NCI-H1105 (cell line): Measurements from ENCODE around the gene MRPL21.

Experiments
- DNase-seq: peaks from one replicate; lab custom pipeline; 2025; lab: John Stamatoyannopoulos, UW

The MRPL21 gene

DNA sequence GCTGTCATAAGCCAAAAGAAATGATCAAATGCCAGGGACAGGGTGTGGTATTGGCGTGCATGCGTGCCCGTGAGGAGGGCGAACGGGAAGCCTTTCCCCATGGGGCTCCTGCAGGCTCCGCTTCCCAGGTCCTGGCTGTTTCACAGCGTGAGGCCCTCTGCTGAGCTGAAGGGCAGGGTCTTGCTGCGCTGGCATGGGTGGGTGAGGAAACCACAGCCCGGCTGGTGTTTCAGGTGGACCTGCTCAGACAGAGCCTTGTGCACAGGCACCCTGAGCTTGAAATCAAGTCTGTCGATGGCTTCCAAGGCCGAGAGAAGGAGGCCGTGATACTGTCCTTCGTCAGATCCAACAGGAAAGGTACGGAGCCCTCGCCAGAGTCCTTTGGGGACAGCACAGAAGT is 31.4 kb upstream of the MRPL21 start:
- DNase-seq: no peak

DNA sequence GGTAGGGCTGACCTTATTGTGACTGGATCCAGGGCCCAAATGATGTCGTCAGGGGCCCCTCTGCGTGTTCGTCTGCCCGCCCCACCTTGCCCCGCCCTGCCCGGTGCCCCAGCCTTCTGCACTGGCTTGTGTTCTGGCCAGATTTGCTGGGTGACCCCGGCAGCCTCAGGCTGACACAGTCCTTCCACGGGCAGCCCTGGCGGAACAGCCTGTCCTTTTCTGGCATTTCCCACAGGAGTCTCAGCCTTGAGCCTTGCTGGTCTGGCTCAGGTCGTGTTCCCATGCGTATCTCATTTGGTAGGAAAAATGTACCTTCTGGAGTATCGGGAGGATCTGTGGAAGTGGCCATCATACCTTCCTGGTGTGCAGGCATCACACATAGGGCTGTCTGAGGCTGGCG is 31.0 kb upstream of the MRPL21 start:
- no peak for DNase-seq

DNA sequence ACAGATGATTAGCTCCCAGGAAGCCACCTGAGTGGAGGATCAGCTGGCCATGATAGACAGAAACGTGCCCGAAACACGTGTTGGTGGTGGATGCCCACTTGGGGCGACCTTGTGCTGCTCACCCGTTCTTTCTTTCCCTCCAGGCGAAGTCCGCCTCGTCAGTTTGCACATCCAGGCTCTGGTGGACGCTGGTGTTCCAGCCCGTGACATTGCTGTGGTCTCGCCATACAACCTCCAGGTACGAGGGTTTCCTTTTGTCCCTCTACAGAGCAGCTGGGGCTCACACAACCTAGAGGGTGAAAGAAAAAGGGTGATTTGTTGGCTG is 30.7 kb upstream of the MRPL21 start:
- no peak for DNase-seq

DNA sequence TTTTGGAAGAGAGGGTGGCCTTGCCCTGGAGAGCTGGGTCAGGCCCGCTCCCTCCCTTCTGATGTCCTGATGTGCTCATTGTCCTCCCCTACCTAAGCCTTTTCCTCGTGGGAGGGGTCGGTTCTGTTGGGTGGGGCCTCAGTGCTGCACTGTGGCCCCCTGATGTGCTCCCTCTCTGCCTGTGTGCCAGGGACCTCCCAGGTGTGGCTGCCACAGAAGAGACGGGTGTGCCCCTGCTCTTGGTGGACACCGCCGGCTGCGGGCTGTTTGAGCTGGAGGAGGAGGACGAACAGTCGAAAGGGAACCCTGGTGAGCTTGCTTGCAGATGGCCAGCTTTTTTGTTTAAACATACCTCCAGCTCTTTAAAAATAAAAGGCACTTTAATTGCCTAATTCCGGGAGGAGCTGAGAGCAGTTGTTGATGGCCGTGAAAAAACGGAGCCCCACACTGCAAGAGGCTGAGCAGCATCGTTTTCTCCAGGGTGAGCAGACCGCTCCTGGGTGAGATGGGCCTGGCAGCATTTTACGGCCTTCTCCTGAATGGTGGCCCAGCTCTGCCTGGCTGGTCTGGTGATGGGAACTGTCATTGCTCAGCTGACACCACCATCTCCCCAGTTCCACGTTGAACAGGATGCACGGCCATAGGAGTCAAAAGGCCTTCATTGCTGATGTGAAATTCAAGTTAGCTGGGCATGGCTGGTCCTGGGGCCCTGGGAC is 30.1 kb upstream of the MRPL21 start:
- no peak for DNase-seq

DNA sequence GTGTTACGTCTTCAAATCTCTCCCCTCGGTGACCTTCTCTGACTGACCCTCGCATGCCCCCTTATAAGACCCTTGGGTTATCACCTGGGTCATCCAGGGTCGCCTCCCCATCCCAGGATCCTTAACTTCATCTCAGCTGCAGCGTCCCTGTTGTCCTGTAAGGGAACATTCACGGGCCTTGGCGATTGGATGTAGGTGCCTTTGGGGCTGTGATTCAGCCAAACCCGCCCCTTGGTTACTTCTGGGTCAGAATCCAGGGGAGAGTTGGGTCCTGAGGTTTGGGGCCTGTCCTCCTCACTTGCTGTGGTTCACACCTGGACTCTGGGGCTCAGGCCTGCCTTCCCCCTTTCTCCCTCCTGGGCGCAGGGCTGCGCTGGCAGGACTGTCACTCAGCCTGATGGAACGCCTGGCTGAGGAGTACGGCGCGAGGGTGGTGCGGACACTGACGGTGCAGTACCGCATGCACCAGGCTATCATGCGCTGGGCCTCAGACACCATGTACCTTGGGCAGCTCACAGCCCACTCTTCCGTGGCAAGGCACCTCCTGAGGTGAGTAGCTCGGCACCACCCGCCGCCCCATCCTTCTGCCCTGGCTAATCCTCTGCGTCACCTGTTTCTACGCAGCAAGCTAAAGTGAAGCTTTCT is 29.4 kb upstream of the MRPL21 start:
- no peak for DNase-seq

DNA sequence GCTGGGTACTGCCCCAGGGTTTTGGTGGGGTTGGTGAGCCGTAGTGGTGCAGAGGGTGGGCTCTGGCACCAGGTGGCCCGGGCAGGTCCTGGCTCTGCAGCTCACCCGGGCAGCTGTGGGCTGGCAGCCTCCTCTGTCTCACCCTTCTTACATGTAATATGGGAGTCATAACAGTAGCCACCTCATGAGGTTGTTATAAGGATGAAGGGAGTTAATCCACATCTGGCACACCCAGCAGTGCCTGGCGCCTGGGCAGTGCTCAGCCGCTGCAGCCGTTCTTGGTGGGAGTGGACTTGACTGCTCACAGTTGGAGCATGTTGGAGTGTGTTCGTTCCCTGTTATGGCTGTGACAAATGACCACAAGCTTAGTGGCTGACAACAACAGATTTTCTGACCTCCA is 28.7 kb upstream of the MRPL21 start:
- DNase-seq: no peak

DNA sequence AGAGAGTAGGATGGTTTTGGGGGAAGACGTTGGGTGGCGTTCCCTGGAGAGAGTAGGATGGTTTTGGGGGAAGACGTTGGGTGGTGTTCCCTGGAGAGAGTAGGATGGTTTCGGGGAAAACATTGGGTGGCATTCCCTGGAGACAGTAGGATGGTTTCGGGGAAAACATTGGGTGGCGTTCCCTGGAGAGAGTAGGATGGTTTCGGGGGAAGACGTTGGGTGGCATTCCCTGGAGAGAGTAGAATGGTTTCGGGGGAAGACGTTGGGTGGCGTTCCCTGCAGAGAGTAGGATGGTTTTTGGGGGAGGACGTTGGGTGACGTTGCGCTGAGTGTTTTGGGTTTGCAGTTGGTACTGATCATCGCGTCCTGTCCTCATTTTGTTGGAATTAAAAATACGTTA is 28.3 kb upstream of the MRPL21 start:
- no peak for DNase-seq

DNA sequence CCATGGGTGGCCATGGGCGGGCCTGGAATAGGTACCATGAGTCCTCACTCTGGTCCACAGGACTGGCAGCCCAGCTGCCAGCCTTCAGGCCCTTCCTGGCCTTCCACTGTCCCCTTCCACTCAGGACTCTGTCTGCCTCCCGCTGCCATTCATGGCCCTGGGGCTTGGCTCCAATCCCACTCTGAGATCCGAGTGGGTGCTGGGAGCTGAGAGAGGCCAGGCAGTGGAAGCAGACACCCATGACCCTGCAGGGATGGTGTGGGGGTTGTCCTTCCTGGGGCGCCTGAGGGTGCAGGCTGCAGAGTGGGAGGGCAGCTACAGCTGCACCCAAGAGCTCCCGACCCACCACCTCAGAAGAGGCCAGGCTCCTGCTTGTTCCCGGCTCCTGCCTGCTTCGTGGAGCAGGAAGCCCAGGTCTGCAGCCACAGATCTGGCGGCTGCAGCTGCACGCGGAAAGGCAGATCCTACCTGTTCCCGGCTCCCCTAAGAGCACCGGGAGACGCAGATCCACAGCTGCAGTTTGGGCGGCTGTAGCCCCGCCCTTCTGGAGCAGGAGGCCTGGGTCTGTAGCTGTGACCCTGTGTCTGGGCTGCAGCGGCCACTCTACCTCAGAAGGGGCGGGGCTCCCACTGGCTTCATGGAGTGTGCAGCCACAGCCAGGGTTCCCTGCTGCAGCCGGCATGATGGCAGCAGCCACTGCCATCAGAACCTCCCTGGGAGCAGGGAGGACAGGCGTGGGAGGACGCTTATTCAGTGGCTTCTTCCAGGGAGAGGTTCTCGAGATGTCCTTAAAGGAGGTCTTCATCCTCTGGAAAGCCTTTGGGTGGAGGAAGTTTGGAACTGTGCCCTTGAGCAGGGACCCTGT is 27.6 kb upstream of the MRPL21 start:
- DNase-seq: no peak

DNA sequence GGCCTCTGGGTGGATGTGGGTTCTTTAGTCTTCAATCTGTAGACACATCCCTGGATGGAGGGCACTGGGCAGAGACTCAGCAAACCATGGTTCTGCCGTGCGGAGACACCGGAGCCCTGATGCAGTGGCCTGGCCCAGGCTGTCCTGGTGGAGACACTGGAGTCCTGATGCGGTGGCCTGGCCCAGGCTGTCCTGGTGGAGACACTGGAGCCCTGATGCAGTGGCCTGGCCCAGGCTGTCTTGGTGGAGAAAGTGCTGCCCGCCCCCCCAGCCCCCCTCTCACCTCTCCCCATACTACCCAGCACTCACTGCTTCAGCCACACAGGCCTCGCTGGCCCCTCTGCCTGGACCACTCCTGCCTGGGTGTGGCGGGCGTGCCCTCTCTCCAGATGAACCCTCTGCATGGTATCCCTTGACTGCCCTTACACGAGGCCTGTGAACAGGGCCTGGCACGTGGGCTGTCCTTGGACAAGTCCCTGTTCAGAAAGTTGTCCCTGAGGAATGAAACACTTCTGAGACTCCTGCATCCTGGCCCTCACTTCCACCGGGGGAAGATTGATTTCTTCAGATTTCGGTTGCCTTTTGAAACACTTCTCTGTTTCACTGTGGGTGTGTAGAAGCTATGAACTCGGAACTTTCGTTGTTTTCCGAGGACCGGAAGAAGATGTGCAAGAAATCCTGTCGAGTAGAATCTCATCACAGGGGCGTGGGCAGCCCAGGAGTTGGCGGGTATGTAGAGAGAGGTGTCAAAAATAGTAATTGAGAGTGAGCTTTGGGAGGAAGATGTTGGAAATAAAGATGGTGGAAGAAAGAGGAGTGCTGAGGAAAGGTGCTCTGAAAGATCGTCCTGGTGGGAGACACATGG is 26.3 kb upstream of the MRPL21 start:
- DNase-seq: no peak

DNA sequence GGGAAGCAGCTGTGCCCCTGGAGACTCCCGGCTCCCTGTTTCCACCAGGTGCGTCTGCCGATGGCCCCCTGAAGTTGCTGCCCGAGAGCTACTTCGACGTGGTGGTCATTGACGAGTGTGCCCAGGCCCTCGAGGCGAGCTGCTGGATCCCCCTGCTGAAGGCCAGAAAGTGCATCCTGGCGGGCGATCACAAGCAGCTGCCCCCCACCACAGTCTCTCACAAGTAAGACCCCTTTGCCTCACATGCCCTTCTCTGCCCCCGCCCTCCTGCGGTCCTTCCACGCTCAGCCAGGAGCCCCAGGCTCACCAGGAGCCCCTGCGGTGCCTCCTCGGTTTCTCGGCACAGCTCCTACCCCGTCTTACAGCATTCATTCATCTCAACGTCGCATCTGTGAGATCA is 25.5 kb upstream of the MRPL21 start:
- DNase-seq: no peak

DNA sequence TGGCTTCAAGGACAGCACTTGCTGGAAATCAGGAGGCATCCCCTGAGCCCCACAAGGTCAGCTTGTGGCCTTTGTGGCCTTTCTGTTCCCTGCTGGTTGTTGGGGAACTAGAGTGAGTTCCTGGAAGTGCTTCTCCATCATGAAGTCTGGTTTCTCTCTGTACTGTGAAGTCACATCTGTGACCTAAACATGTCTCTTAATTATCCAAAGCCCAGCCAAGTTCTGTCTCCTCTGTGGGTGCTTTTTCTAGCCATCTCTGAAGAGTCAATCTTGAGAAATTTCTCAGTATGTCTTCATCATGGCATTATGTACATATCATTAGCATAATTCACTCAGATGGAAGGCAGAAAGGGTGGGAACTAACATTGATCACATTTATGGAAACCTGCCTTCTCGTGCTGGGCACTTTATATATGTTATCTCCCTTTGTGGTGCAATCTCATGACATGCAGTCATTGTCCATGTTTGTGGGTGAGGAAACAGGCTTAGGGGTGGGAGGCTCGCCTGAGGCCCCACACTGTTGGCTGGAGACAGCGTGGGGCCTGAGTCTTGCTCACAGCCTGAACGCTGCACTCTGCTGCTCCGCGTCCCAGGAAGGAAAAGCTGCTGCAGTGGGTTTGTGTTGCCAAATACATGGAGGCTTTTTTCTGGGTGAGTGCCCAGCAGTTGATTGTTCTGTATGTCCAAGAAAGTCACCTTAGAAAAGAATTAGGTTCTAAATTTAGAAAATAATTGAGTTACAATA is 24.7 kb upstream of the MRPL21 start:
- DNase-seq: no peak

DNA sequence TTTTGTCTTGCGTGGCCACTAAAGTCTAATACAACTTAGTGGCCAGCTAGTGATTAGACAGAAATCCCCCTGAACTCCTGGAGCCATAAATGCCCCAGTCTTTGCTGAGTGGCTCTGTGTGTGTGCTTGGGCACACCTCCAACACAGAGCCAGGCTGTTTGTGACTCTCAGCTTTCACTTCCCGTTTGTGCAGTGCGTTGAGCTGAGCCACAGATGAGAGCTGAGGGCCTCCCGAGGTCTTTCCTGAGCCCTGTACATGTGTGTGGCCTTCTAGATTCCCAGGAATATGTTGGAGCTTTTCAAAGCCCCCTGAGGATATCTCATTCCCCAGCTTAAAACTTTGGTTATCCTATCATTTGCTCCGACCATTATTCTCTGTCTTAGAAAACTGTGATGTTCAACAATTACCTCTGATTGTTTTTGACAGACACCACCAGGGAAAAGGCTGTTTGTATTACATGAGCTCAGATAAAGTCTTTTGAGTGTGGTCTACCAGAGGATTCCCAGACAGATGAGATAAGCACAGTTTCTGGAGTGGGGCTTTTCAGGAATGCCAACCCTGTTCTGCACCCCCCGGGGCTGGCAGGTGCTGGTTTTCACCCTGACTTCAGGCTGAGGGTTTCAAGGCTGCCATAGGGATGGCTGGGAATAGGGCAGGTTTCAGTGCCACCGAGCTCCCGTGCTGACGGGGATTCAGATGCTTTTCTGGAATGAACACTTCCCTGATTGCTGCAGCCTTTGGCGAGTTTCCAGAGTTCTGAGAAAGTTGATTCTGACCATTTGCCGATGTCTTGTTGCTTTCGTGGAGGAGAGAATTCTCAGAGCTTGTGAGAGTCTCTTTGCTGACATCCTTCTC is 23.9 kb upstream of the MRPL21 start:
- DNase-seq: no peak

DNA sequence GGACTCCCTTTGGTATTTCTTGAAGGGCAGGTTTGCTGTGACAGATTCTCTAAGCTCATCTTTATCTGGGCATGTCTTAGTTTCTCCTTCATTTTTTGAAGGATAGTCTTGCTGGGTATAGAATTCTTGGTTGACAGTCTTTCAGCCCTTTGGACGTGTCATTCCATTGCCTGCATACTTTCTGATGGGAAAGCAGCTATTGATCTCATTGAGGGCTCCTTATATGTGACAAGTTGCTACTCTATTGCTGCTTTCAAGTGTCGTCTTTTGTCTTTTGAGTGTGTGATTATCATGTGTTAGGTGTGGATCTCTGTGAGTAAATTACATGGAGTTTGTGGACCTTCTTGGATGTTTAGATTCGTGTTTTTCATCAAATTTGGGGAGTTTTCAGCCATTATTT is 22.0 kb upstream of the MRPL21 start:
- no peak for DNase-seq

DNA sequence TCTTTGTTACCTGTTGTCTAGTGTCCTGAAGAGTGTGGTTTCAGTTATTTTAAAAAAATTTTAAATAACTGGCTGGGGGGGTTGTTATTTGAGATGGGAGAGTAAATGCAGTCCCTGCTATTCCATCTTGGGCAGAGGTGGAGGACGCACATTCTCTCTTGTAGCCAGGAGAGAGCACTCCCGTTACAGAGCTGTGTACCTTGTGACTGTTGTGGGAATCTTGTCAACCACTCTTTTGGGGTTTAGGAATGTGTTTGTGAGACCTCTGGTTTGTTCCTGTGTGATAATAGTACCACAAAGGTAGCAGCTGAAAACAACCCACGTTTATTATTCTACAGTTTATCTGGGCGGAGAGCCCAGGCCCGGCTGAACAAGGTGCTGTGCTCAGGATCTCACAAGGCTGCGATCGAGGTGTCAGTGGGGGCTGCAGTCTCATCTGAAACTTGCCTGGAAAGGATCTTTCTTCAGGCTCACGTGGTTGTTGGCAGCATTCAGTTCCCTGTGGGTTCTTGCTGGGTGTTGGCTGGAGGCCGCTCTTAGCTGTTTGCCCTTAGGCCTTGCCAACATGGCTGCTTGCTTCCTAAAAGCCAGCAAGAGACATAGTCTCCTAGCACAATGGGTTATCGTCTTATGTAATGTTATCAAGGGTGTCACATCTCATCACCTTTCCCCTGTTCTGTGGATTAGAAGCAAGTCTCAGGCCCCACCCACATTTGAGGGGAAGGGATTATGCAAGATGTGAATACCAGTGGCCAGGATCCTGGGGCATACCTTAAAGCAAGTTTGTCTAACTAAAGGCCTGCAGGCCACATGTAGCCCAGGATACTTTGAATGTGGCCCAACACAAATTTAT is 20.7 kb upstream of the MRPL21 start:
- DNase-seq: no peak

DNA sequence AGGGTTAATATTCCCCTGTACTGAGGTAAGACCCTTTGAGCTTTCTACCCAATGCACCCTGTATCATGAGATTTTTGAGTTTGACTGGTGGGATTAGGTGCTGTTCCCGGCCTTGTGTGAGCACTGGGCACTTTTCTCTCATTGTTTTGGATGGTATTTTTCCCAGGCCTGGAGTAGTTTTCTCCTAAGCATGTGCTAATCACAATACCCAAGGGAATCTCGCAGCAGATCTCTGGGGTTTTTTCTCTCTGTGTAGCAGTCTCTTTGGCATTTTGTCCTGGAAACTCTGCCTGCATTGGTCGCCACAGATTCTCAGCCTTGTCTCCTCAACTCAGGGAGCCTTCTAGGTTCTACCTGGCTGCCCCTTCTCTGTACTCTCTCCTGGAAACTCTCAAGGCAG is 20.0 kb upstream of the MRPL21 start:
- DNase-seq: no peak

DNA sequence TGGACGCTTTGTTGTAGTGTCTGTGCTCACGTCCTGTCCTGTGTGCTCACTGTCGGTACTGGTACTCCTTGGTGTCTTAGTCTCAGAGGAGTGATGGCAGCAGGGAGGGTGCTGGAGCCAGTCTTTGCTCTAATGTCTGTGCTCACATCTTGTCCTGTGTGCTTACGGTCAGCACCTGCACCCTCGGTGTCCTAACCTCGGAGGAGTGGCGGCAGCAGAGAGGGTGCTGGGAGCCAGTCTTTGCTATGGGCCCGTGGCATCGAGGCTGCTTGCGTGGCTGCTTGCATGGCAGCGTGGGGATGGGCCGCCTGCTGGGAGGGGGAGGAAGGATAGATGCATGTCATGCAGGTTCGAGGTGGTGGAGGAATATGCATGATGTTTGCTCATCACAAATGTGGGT is 12.8 kb upstream of the MRPL21 start:
- DNase-seq: no peak

DNA sequence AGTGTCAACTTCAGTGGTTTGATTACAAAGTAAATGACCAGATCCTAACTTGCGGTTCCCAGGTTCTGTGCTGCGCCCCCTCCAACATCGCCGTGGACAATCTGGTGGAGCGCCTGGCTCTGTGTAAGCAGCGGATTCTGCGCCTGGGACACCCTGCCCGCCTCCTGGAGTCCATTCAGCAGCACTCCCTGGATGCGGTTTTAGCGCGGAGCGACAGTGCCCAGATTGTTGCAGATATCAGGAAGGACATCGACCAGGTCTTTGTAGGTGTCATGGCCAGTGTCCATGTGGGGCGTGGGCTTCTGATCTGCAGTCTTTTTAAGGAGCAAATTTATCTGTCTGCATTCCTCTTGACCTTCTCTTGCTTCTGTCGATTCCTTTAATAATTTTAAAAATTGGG is 11.1 kb upstream of the MRPL21 start:
- DNase-seq: no peak

DNA sequence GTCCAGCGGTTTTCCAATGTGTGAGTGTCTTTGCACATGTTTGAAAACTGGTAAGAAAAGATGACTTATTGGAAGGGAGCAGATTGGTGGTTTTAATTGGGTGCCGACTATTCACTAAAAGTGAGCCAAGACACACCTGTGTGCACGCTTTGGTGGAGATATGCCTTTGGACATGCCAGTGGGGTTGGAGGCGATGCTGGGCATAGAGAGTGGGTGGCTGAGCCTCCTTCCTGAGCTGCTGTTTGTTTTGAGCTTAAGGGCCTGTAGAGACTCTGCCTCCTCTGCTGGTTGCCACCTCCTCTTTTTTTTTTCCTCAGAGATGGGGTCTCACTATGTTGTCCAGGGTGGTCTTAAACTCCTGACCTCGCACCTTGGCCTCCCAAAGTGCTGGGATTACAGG is 9.6 kb upstream of the MRPL21 start:
- no peak for DNase-seq

DNA sequence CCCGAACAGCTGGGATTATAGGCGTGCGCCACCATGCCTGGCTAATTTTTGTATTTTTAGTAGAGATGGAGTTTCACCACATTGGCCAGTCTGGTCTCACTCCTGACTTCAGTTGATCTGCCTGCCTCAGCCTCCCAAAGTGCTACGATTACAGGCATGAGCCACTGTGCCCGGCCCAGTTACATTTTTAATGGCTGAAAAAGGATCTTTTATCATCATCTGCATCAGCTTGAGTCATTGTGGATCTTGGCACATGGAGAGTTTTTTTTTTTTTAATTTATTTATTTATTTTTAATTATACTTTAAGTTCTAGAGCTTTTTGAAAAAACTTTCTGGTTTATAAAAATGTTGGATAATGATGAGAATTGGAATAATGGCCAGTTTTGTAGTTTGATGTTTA is 8.6 kb upstream of the MRPL21 start:
- no peak for DNase-seq

DNA sequence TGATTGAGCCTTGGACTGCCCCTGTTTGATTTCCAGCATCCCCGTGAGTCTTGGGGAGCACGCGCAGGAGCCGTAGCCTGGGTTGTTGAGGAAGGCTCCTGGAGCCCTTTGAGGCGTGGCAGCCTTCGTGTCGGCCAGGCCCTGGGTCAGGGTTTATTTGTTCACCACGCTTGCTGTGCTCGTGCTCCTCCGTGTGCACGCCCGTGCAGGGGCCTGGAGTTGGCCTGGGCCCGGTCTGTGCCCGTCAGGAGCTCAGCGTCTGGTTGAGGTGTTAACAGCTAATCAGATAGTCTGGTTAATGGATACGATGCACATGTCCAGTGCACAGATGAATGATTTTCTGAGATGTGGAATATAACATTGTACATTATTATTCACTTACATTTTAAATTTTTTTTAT is 8.1 kb upstream of the MRPL21 start:
- DNase-seq: no peak
